NCI-H2081 treated with DMSO at 0.1 percent for 48 hours (cell line): Measurements from ENCODE around the gene LUC7L.
"Not testable (repeated sequence)": the region's sequence is repeated elsewhere in the genome, so short reads cannot be mapped to it uniquely, and the experiment has no call there.

Experiments used
- DNase-seq: peaks from one replicate; lab custom pipeline; 2025; lab: John Stamatoyannopoulos, UW

The LUC7L gene

GRCh38 chr16:228852-229730, at the start of gene LUC7L:
Gene LUC7L (minus strand): TSS chr16:229449. CDS start chr16:229339, 110 bp downstream.
- peak; percentile 64 for DNase-seq

DNA sequence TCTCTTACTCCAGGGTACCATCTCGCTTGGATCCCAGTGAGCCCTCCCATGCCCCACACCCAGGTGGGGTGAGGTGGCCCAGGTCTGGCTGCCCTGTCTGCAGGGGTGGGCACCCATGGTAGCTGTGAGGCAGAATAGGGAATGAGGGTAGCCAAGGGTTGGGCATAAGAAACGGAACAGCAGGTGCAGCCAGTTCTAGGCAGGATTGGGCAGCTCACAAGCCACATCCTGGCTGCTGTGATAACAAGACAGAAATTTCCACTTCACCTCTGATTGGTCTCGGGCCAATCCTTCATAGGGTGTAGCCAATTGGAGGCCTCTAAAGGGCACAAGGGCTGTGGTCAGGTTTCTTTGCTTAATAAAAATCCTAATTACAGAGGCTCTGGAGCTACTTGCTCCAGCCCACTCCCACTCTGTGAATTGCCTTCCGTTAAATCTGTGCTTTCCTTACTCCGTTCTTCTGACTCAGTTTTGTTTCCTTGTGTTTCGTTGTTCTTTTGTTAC, 49.7 kb upstream of the LUC7L start:
- no peak for DNase-seq

DNA sequence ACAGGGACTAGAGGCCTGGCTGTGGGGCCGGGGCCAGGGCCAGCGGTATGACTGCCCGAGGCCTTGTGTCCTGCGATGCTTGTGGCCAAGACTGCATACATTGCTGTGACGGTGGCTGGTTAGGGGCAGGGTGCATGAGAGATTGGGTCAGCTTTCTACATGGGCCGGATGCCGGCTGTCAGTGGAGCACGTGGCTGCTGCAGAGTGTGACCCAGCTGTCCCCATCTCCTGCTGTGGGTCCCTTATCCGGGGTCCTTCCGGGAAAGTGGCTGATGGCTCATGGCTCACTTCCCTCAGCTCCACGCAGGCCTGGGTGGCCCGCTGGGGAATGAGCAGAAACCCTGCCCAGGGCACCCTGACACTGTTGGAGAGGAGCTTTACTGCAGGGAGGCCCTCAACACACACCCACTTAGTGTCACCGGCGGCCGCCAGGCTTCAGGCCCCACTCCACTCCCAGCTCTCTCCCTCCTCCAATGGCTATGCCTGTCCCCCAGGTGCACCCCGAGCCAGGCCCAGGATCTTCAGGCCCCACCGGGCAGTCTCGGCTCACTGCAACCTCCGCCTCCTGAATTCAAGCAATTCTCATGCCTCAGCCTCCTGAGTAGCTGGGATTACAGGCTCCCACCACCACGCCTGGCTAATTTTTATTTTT, 47.3 kb upstream of the LUC7L start:
- DNase-seq = no peak

- DNase-seq = no peak
These were observed 46.6 kb upstream of the LUC7L start, which contains the start of gene RGS11 for GRCh38 chr16:275786-276232. Gene RGS11 (minus strand): TSS chr16:275944. CDS start chr16:275911, 33 bp downstream.

DNA sequence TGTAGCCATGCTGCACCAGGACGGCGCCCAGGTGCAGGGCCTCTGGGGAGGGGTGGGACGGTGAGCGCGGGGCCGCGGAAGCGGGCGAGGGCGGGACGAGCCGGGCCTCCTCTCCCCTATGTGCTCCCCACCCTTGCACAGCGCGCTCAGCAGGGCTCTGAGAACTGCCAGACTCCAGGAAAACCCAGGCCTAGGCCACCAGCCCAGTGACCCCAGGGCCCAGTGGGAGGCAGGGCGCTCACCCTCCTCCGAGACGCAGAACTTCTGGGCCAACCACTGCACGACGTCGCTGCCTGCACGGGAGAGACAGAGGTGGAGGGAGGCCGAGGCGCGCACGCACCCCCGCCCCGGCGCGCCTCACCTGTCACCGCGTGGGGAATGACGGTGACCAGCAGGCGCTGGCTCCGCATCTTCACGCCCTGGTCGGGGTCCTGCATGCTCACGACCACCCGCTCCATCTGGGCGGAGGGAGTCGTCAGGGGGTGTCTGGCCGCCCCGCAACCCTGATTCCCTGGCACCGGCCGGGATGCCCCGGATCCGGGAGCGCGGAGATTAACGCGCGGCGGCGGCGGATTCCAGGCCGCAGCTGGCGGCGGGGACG, 45.9 kb upstream of the LUC7L start:
- no peak for DNase-seq

- DNase-seq = no peak
These were observed 44.5 kb upstream of the LUC7L start for GRCh38 chr16:273547-274421.

DNA sequence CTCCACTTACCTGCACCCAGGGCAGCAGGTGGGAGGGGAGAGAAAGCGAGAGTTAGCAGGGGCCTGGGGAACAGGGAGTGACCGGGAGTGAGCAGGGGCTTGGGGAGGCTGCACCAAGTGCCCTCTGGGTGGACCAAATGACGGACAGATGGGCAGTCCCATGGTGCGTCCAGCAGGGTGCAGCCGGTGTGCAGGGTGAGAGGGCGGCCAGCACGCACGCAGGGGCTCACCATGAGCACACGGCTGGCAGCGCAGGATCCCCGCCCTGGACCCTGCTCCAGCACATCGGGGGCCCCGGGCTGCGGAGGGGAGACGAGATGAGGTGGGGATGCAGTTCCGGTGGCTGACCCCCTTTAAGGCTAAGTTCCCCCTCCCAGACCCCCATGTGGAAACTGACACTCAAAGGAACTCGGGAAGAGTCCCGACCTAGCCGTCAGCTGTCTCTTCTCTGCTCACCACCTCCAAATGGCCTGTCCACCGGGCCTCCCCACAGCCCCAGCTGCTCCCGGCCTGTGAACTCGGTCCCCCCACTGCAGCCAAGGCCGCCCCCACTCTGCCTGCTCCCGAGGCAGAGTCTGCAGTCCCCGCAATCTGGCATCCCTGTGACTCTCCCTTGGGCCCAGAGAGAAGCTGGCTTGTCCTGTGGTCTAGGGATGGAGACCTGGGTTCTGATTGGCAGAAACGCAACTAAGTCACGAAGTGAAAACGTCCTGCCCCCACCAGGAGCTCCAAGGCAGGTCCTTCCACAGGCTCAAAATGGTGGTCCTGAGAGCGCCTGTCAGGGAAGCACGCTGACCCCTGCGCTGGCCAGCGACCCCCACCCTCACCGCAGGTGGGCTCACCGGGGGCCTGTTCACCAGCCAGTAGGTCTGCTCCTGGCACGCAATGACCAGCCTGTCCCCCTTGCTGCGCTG, 43.6 kb upstream of the LUC7L start:
- no peak for DNase-seq

- no peak for DNase-seq
These were observed 41.4 kb upstream of the LUC7L start for GRCh38 chr16:270381-271255.

DNA sequence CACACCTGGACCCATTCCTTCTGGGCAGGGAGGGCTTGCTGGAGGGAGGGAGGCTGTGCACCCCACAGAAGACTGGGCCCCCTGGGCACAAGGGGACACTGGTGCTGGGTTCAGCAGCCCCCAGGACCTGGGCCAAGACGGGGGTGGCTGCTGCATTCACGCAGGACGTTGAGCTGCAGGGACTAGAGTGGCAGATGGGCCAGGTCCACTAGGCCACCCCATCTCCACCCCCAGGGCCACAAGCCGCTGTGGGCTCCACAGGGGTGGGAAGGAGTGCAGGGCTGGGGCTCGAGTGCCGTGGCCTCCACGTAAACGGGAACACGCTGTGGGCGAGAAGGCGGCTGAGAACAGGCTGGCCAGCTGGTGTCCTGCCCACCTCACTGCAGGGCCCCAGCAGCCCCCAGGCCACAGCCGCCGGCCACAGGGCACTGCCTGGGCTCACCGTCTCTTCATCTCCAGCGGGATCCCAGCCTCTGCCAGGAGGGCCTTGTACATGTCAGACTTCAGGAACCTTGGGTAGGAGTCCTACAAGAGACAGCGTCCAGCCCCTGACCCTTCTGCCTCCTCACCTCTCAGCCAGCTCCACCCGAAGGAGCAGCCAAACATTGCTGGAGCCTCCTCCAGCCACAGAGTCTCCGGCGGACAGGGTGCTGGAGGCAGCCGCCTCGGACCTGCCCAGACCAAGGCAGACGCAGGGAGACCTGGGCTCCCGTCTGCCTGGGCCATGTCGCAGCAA, 40.0 kb upstream of the LUC7L start:
- no peak for DNase-seq

GRCh38 chr16:268141-269053, 39.1 kb upstream of the LUC7L start:
- no peak for DNase-seq

DNA sequence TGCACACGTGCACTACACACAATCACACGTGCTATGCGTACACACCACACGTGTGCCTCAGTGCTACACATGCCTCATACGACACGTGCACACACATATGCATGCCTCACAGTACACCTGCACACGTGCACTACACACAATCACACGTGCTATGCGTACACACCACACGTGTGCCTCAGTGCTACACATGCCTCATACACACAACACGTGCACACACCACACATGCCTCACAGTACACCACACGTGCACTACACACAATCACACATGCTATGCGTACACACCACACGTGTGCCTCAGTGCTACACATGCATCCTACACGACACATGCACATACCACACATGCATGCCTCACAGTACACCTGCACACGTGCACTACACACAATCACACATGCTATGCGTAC, 38.3 kb upstream of the LUC7L start:
- DNase-seq = not testable (repeated sequence)

DNA sequence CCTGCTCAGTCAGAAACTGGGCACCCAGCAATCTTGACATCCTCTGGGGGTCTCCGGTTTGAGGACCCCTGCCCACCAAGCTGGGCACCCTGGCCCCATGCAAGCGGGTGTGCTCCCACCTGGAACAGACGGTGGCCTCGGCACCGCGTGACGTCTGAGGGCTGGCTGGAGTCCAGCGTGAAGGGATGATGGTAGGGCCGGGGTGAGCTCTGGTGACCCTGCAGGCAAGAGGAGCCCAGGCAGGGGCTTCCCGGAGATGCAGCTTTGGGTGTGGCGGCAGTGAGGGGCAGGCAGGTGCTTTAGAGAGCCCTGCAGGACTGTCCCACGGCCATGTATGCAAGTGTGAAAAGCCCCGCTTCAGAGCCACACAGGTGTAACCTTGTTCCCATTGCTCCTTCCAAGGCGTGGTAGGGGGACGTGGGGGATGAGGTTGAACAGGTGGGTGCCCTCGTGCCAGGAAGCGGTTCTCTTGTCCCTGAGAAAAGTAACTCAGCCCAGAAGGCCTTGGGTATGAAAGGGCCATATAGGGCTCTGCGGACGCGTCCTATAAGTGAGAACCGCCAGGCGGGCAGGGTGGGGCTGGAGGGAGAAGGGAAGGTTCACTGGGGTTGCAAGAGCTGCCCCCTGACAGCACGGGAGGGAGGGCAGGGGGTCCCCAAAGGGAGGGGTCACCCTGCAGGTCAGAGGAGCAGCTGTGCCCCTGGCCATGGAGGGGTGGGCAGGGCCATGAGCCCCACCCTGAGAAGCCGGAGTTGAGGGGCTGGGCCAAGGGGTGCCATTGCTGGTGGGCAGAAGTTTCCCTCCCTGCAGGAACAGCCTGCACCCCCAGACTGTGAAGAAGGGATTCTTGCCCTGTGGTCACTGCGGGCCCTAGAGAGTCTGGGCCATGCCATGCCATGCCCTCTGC, 37.3 kb upstream of the LUC7L start:
- no peak for DNase-seq

- DNase-seq = no peak
These were observed 36.5 kb upstream of the LUC7L start for GRCh38 chr16:265711-266110.

DNA sequence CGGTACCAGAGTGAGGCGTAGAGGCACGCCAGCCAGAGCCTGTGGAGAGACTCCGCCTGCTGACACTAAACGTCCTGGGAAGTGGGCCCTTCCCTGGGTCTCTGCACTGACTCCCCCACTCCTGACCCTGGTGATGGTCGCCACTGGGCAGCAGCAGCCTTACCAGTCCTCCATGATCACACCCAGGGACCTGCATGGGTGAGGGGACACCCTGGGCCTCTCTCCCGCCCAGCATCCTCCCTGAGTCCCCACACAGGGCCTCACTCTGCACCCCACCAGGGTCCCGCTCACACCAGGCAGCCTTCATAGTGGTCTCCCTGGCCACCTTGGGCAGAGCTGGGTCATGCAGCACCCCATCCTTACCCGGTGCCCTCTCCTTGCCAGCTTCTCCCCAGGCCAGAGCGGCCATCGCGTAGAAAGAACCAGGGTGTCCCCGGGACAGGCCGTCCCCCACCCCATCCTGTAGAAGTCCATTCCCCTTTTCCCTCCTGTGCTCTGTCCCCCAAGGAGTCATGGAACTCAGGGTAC, 35.8 kb upstream of the LUC7L start:
- no peak for DNase-seq

- DNase-seq = no peak
These were observed 35.2 kb upstream of the LUC7L start for GRCh38 chr16:264440-264951.

GRCh38 chr16:263944-264343, 34.7 kb upstream of the LUC7L start:
- no peak for DNase-seq
